K562 (cell line): ENCODE results near the gene PSMB2. TPM values are rescaled to one million over a fixed set of nuclear protein-coding genes. Genes with fewer than 3 reads are reported as not detected.

Experiments used
- ATAC-seq: fragments of 200-7000 bp; cut with Tn5 transposase; 3 replicates; pipeline ENCODE4 v1.9.1; 2020; ENCODE audit warnings: moderate library complexity
- BruUV-seq: library from RNA; stranded (reverse); fragments of 400-500 nt; replicated peaks from 2 replicates; lab custom pipeline; 2021; lab: Mats Ljungman, UMichigan
- CTCF ChIA-PET: fragments of 300-600 bp; formaldehyde crosslinking; extraction: SDS; loops from one replicate; lab custom pipeline; 2021; ENCODE audit warnings: low intra/inter-chr PET ratio; lab: Yijun Ruan, JAX
- POLR2A ChIA-PET: fragments of 300-600, 350-650 bp; sonication (Branson Sonifier 250); formaldehyde crosslinking; extraction: SDS; loops from one replicate; lab custom pipeline; 2021; ENCODE audit warnings: antibody characterized with exemption, inconsistent platforms; lab: Yijun Ruan, JAX
- DNase-seq, 4 experiments: peaks; one replicate each; pipeline versions ENCODE4 v3.0.0 to v3.0.0-alpha.2; 2011 to 2018; ENCODE audit warnings: low spot score in 3 of 4, mixed read lengths in 3 of 4; ENCODE audit errors: extremely low read depth in 1 of 4
- FAIRE-seq: peaks from 2 replicates; lab custom pipeline; 2011; peaks lifted over from hg19 to GRCh38; lab: Jason Lieb, UNC
- H2AFZ ChIP-seq: 2 replicates; pipeline ENCODE4 v1.6.0; 2011; ENCODE audit warnings: low read depth, low read length, control low read depth, inconsistent platforms
- H3K27ac ChIP-seq: fragments of 200-600 bp; 3 replicates; pipeline ENCODE4 v1.8.0; 2011; ENCODE audit warnings: low read depth, mild to moderate bottlenecking, control low read depth, inconsistent platforms, low read length, moderate library complexity, mixed read lengths; ENCODE audit errors: extremely low read depth
- H3K27me3 ChIP-seq, 2 experiments: fragments of 300-600 bp in 1 of 2; 2 replicates in 1 of 2; 3 replicates in 1 of 2; pipeline versions ENCODE4 v1.6.0 to v1.8.0; 2011; ENCODE audit warnings: inconsistent platforms in 2 of 2, low read length in 2 of 2, mild to moderate bottlenecking in 1 of 2, mixed read lengths in 1 of 2, moderate library complexity in 1 of 2; ENCODE audit not compliant: control insufficient read depth in 2 of 2, insufficient read depth in 2 of 2
- H3K36me3 ChIP-seq: fragments of 300-600 bp; 3 replicates; pipeline ENCODE4 v1.8.0; 2011; ENCODE audit warnings: mild to moderate bottlenecking, low read length, inconsistent platforms; ENCODE audit not compliant: control insufficient read depth, insufficient read depth
- H3K4me1 ChIP-seq, 2 experiments: fragments of 200-600 bp in 1 of 2; replicated peaks in 1 of 2; 2 replicates in 1 of 2; 3 replicates in 1 of 2; pipeline versions ENCODE4 v1.5.1 to v1.8.0; 2011; ENCODE audit warnings: inconsistent platforms in 2 of 2, low read length in 2 of 2, mild to moderate bottlenecking in 1 of 2, mixed read lengths in 1 of 2, moderate library complexity in 1 of 2; ENCODE audit not compliant: control insufficient read depth in 2 of 2, insufficient read depth in 2 of 2
- H3K4me2 ChIP-seq: 2 replicates; pipeline ENCODE4 v1.6.1; 2011; ENCODE audit warnings: low read length, control low read depth, inconsistent platforms, mixed read lengths; ENCODE audit not compliant: insufficient read depth
- H3K4me3 ChIP-seq: fragments of 200-600 bp; sonication (generic), shearing (Covaris generic); 2 replicates; pipeline ENCODE4 v1.5.1; 2016; ENCODE audit warnings: control low read depth, inconsistent platforms
- H3K79me2 ChIP-seq: fragments of 200-600 bp; 3 replicates; pipeline ENCODE4 v1.8.0; 2011; ENCODE audit warnings: low read length, inconsistent platforms; ENCODE audit not compliant: control insufficient read depth, insufficient read depth
- H3K9ac ChIP-seq, 2 experiments: 2 replicates each; pipeline versions ENCODE4 v1.6.0 to v1.6.1; 2011; ENCODE audit warnings: low read depth in 2 of 2, low read length in 2 of 2, control low read depth in 1 of 2, inconsistent platforms in 1 of 2, mild to moderate bottlenecking in 1 of 2, mixed read lengths in 1 of 2; ENCODE audit not compliant: insufficient read depth in 1 of 2
- H3K9me1 ChIP-seq: one replicate; pipeline ENCODE4 v1.6.0; 2011; ENCODE audit warnings: inconsistent platforms, mild to moderate bottlenecking, low read length, moderate library complexity; ENCODE audit not compliant: control insufficient read depth, insufficient read depth
- H3K9me3 ChIP-seq: replicated peaks from 2 replicates; pipeline ENCODE4 v1.5.1; 2011; ENCODE audit warnings: low read depth, low read length, inconsistent platforms; ENCODE audit not compliant: control insufficient read depth, insufficient read depth
- H4K20me1 ChIP-seq: replicated peaks from 2 replicates; pipeline ENCODE4 v1.6.1; 2011; ENCODE audit warnings: low read length, inconsistent platforms, mixed read lengths; ENCODE audit not compliant: control insufficient read depth, insufficient read depth
- CCAR2 ChIP-seq: fragments of 200-400 bp; formaldehyde crosslinking; IDR thresholded peaks from 2 replicates; pipeline ENCODE4 v1.6.1; 2017; ENCODE audit warnings: mild to moderate bottlenecking, low read depth, low read length
- FOXA1 ChIP-seq: fragments of 450-650 bp; IDR thresholded peaks from 2 replicates; pipeline ENCODE4 v1.6.1; 2016; ENCODE audit warnings: mild to moderate bottlenecking, borderline replicate concordance
- FUS ChIP-seq: fragments of 200-400 bp; formaldehyde crosslinking; optimal IDR thresholded peaks from 2 replicates; pipeline ENCODE3; 2017; ENCODE audit warnings: low read depth, low read length
- HNRNPL ChIP-seq: fragments of 200-400 bp; formaldehyde crosslinking; IDR thresholded peaks from 2 replicates; pipeline ENCODE4 v1.6.1; 2017; ENCODE audit warnings: low read depth, mild to moderate bottlenecking, low read length
- IFI16 ChIP-seq: fragments of 250-450 bp; sonication (Bioruptor Pico); IDR thresholded peaks from 2 replicates; pipeline ENCODE4 v2.1.2; 2022; ENCODE audit warnings: mild to moderate bottlenecking, inconsistent platforms
- L3MBTL2 ChIP-seq: fragments of 450-650 bp; IDR thresholded peaks from 2 replicates; pipeline ENCODE4 v1.6.1; 2016; ENCODE audit warnings: mild to moderate bottlenecking, moderate library complexity
- MCM2 ChIP-seq: fragments of 450-650 bp; IDR thresholded peaks from 2 replicates; pipeline ENCODE4 v1.6.1; 2017; ENCODE audit warnings: low read depth, mild to moderate bottlenecking
- MTA2 ChIP-seq: fragments of 450-650 bp; IDR thresholded peaks from 2 replicates; pipeline ENCODE4 v1.6.1; 2016; ENCODE audit warnings: low read depth
- PHB2 ChIP-seq: fragments of 450-650 bp; IDR thresholded peaks from 2 replicates; pipeline ENCODE4 v1.6.1; 2017; ENCODE audit warnings: low read depth
- SMARCE1 ChIP-seq: fragments of 450-650 bp; IDR thresholded peaks from 2 replicates; pipeline ENCODE4 v1.7.1; 2016; ENCODE audit warnings: mild to moderate bottlenecking
- TCF7 ChIP-seq: sonication (generic); IDR thresholded peaks from 2 replicates; pipeline ENCODE4 v1.6.1; 2016; ENCODE audit warnings: antibody characterized with exemption, borderline replicate concordance
- TFE3 ChIP-seq: fragments of 450-650 bp; formaldehyde crosslinking; IDR thresholded peaks from 2 replicates; pipeline ENCODE4 v1.4.0; 2020; ENCODE audit warnings: mild to moderate bottlenecking, mixed read lengths
- XRCC5 ChIP-seq: fragments of 200-400 bp; formaldehyde crosslinking; IDR thresholded peaks from 2 replicates; pipeline ENCODE4 v1.6.1; 2017; ENCODE audit warnings: low read depth, mild to moderate bottlenecking, low read length
- ZC3H11A ChIP-seq: IDR thresholded peaks from 2 replicates; pipeline ENCODE4 v1.6.1; 2012; ENCODE audit warnings: low read depth, low read length, improper control_type of control experiment
- ZKSCAN8 ChIP-seq: fragments of 200-800 bp; sonication (Bioruptor generic); IDR thresholded peaks from 2 replicates; pipeline ENCODE4 v1.6.1; 2016; ENCODE audit warnings: missing genetic modification characterization, missing compliant biosample characterization
- ZNF140 ChIP-seq: fragments of 250-450 bp; sonication (Bioruptor Pico); IDR thresholded peaks from 2 replicates; pipeline ENCODE4 v1.8.0; 2021; ENCODE audit warnings: moderate library complexity, mild to moderate bottlenecking, inconsistent platforms
- ZNF165 ChIP-seq: fragments of 250-450 bp; sonication (Bioruptor Pico); IDR thresholded peaks from 2 replicates; pipeline ENCODE4 v1.4.0; 2020; ENCODE audit warnings: borderline replicate concordance
- ZNF174 ChIP-seq: fragments of 250-450 bp; sonication (Bioruptor Pico); IDR thresholded peaks from 2 replicates; pipeline ENCODE4 v1.4.0; 2020; ENCODE audit warnings: mild to moderate bottlenecking
- ZNF282 ChIP-seq: sonication (generic); formaldehyde crosslinking; IDR thresholded peaks from 2 replicates; pipeline ENCODE4 v1.8.1; 2023; ENCODE audit warnings: missing genetic modification reagents
- ZNF316 ChIP-seq: fragments of 450-650 bp; IDR thresholded peaks from 2 replicates; pipeline ENCODE4 v1.6.1; 2016
- ZNF436 ChIP-seq: fragments of 250-450, 450-650 bp; sonication (Bioruptor Pico); formaldehyde crosslinking; IDR thresholded peaks from 2 replicates; pipeline ENCODE4 v1.7.0; 2020; ENCODE audit warnings: mild to moderate bottlenecking
- WGBS: fragments of 100-300 bp; shearing (Covaris generic); methylation state at CpG from one replicate; pipeline ENCODE4 v1.1.6; 2016; ENCODE audit warnings: low coverage, mixed read lengths; ENCODE audit not compliant: insufficient coverage; ENCODE audit errors: missing lambda C conversion rate; 5-methylcytosine and 5-hydroxymethylcytosine counted together
- in situ Hi-C: fragments of 300-500 bp; cut with MboI; formaldehyde crosslinking; loops from 4 replicates; pipeline ENCODE4 v1.15.0; 2018; ENCODE audit warnings: inconsistent platforms, mixed read lengths
- intact Hi-C: fragments of 100-400 bp; cut with micrococcal nuclease; formaldehyde crosslinking; loops from 2 replicates; pipeline ENCODE4 v1.14.2; 2022
- polyA plus RNA-seq, 8 experiments: library from polyadenylated mRNA; depleted of rRNA in 4 of 8; stranded (reverse) in 5 of 8; unstranded in 3 of 8; fragments of >200 nt; fragmentation: Nextera tagmentation in 2 of 8; fragmentation: Illumina TruSeq in 1 of 8; extraction: Ambion mirVana in 2 of 8; extraction: Trizol in 1 of 8; gene quantifications; 2 replicates each; pipeline versions ENCODE4 v1.2.1 to v1.2.3, GENCODE V29; 2011 to 2014; ENCODE audit warnings: inconsistent platforms in 1 of 8, missing spikeins in 1 of 8
- total RNA-seq, 7 experiments: library from RNA; depleted of rRNA in 6 of 7; stranded (reverse); fragments of >200 nt in 6 of 7; fragmentation: Illumina TruSeq in 2 of 7; extraction: Trizol in 2 of 7; gene quantifications; 2 replicates each; pipeline versions ENCODE4 v1.2.1 to v1.2.3, GENCODE V29; 2011 to 2021; ENCODE audit warnings: low replicate concordance in 1 of 7
- TF ChIP-seq, protein P1 (sequence below), 3 experiments: IDR thresholded peaks in 2 of 3; conservative IDR thresholded peaks in 1 of 3; 2 replicates each; pipeline ENCODE4 v1.5.1; 2011 to 2012; ENCODE audit warnings: low read length in 3 of 3, mild to moderate bottlenecking in 3 of 3, control low read depth in 2 of 3, improper control_type of control experiment in 1 of 3, inconsistent platforms in 1 of 3, low read depth in 1 of 3, mixed read lengths in 1 of 3, moderate library complexity in 1 of 3; ENCODE audit not compliant: insufficient read depth in 2 of 3

PSMB2 gene
- total and polyA plus RNA-seq, 9 of the 15 experiments (the other 6 are each of a cell fraction or from before 2014, with no cell fraction given), result 71.7 to 543 (median 165) TPM

GRCh38 chr1:35637401-35637809 lies 3.9 kb downstream of the PSMB2 start:
- Histone ChIP-seq H3K9ac (peak overlapping the region in 1 of 2 experiments; percentile 77; a peak in 3 of 4 replicates), H3K9me3 (no peaks in the 10 kb centered on the region), H3K79me2 (peaks cover 88% of the 10 kb centered on the region), H3K36me3 (peaks cover 47% of the 10 kb centered on the region), H3K4me3 (peak overlapping the region; percentile 38), H3K4me2 (peak overlapping the region; percentile 81), H3K27me3 (no peaks in the 10 kb centered on the region), H4K20me1 (no peaks in the 10 kb centered on the region), H3K9me1 (no peaks in the 10 kb centered on the region), H3K4me1 (peaks cover 0 to under 1% of the 10 kb centered on the region in 2 experiments; a peak in 1 of 5 replicates), H2AFZ (0 out of 2 replicates have a peak overlapping the region, but pooled peaks have one; percentile 3), H3K27ac (peak overlapping the region; percentile 80)
- in situ Hi-C loops, result no loop called here
- POLR2A ChIA-PET, result interaction anchor here (0.5 to 2.4 kb wide), 8 partner anchors 8 to 90 kb away, joined by 3 to 20 read pairs (median 3); no protein-coding TSS in a partner anchor
- no TSS peak for BruUV-seq
- intact Hi-C loops, result no loop called here
- ATAC-seq (no peak), FAIRE-seq (no peak), DNase-seq (peak in 2 of 4 experiments; percentile 56)
- CTCF ChIA-PET, result no interaction called here
- 0% methylated on average over 1 of the region's 1 CpG for WGBS
- TF ChIP-seq HNRNPL, result no peak
- no peak for TF ChIP-seq FOXA1
- TF ChIP-seq SMARCE1, result peak; percentile 59; the same call in 1 of the 2 replicates
- TF ChIP-seq, protein P1, sequence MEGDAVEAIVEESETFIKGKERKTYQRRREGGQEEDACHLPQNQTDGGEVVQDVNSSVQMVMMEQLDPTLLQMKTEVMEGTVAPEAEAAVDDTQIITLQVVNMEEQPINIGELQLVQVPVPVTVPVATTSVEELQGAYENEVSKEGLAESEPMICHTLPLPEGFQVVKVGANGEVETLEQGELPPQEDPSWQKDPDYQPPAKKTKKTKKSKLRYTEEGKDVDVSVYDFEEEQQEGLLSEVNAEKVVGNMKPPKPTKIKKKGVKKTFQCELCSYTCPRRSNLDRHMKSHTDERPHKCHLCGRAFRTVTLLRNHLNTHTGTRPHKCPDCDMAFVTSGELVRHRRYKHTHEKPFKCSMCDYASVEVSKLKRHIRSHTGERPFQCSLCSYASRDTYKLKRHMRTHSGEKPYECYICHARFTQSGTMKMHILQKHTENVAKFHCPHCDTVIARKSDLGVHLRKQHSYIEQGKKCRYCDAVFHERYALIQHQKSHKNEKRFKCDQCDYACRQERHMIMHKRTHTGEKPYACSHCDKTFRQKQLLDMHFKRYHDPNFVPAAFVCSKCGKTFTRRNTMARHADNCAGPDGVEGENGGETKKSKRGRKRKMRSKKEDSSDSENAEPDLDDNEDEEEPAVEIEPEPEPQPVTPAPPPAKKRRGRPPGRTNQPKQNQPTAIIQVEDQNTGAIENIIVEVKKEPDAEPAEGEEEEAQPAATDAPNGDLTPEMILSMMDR (IDR thresholded peaks at IDR 0.05 in 2 of 3, conservative IDR thresholded peaks at IDR 0.05 in 1 of 3; ENCODE audit: insufficient read depth in 2 of 3, low read depth in 1 of 3, low read length in 3 of 3), result no peak
- no peak for TF ChIP-seq ZNF165 (CRISPR knock-in tag)
- no peak for TF ChIP-seq ZNF140 (CRISPR knock-in tag)
- TF ChIP-seq ZNF436 (CRISPR knock-in tag), result no peak
- peak; percentile 89 for TF ChIP-seq ZNF316
- TF ChIP-seq XRCC5, result no peak
- no peak for TF ChIP-seq FUS
- TF ChIP-seq ZC3H11A, result no peak
- no peak for TF ChIP-seq TFE3
- TF ChIP-seq ZKSCAN8 (CRISPR knock-in tag), result no peak
- TF ChIP-seq ZNF174 (CRISPR knock-in tag), result no peak
- no peak for TF ChIP-seq TCF7
- no peak for TF ChIP-seq PHB2
- TF ChIP-seq CCAR2, result no peak
- TF ChIP-seq MTA2, result no peak
- no peak for TF ChIP-seq ZNF282 (CRISPR knock-in tag)
- no peak for TF ChIP-seq IFI16 (CRISPR knock-in tag)
- 0 out of 2 replicates have a peak, but pooled peaks have one; percentile 20 for TF ChIP-seq L3MBTL2
- no peak for TF ChIP-seq MCM2
